Measurements from ENCODE around the gene MAPK9. TPM values are rescaled to one million over a fixed set of nuclear protein-coding genes. Genes with fewer than 3 reads are reported as not detected.

Gene MAPK9
- total and polyA plus RNA-seq, 2 experiments from 2014 or later, result 17.8 to 31.3 TPM

DNA sequence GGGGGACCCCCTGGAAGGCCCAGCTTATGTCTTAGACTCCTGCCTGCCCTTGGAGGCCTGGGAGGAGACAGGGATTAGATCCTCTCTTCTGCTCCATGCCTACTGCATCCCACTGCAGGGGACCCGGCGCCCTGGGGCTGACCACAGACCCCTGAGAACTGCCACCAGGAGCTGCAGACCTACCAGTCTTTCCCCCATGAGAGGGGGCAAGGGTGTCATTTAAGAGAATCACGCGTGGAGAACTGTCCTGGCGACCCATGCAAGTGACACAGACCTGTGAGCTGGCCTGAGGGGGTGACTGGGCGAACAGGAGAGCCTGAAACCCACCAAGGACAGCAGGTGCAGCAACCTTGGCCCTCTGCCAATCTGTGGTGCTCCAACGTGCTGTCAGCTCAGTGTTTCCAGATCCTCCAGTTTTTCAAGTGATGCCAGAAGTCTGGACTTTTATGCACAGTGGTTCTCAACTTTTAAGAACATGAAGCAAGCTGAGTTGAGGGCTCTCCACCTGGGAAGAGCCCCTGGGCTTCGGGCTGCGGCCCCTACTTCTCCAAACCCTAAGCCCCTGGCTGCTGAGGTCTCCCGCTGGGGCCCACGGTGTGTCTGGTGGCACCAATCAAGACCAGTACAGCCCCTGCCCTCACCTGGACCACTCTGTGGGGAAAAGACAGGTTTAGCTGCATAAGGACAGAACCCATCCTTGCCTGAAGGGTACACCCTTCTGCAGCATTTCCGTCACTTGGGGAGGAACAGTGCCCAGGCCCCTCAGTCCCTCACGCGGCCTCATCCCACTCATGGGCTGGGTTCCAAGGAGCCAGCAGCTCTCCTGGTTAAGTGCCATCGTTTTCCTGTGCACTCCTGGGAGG, 43.1 kb upstream of the MAPK9 start:
- Histone ChIP-seq H3K27ac (no peak overlapping the region), H3K4me1 (ENCODE audit: insufficient read depth) (peaks cover 9% of the 10 kb centered on the region), H3K79me2 (no peaks in the 10 kb centered on the region), H3K4me2 (no peak overlapping the region), H3K27me3 (no peaks in the 10 kb centered on the region), H3K9me2 (replicated peaks; ENCODE audit: insufficient read depth) (no peaks in the 10 kb centered on the region), H3K4me3 (no peak overlapping the region), H3K36me3 (replicated peaks; ENCODE audit: insufficient read depth, low read depth) (no peaks in the 10 kb centered on the region), H2AFZ (no peak overlapping the region), H4K20me1 (ENCODE audit: insufficient read depth, poor library complexity, severe bottlenecking) (no peaks in the 10 kb centered on the region), H3K9me3 (ENCODE audit: low read depth) (no peaks in the 10 kb centered on the region)
- WGBS (ENCODE audit: low lambda C conversion rate, missing lambda C conversion rate), result 92% methylated on average over 15 of the region's 15 CpGs
- no peak for DNase-seq (ENCODE audit: low spot score)
- TF ChIP-seq EZH2 (IDR thresholded peaks at IDR 0.05; ENCODE audit: borderline replicate concordance) (no peak), EZH2phosphoT487 (IDR thresholded peaks at IDR 0.05; ENCODE audit: low read depth, severe bottlenecking, unreplicated experiment) (no peak)
- TF ChIP-seq, protein P1, sequence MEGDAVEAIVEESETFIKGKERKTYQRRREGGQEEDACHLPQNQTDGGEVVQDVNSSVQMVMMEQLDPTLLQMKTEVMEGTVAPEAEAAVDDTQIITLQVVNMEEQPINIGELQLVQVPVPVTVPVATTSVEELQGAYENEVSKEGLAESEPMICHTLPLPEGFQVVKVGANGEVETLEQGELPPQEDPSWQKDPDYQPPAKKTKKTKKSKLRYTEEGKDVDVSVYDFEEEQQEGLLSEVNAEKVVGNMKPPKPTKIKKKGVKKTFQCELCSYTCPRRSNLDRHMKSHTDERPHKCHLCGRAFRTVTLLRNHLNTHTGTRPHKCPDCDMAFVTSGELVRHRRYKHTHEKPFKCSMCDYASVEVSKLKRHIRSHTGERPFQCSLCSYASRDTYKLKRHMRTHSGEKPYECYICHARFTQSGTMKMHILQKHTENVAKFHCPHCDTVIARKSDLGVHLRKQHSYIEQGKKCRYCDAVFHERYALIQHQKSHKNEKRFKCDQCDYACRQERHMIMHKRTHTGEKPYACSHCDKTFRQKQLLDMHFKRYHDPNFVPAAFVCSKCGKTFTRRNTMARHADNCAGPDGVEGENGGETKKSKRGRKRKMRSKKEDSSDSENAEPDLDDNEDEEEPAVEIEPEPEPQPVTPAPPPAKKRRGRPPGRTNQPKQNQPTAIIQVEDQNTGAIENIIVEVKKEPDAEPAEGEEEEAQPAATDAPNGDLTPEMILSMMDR (IDR thresholded peaks at IDR 0.05; ENCODE audit: poor library complexity), result no peak

- Histone ChIP-seq H3K79me2 (no peaks in the 10 kb centered on the region), H3K9me3 (ENCODE audit: low read depth) (no peaks in the 10 kb centered on the region), H4K20me1 (ENCODE audit: insufficient read depth, poor library complexity, severe bottlenecking) (no peaks in the 10 kb centered on the region), H3K4me1 (ENCODE audit: insufficient read depth) (peaks cover 9% of the 10 kb centered on the region), H3K4me2 (no peak overlapping the region), H3K36me3 (replicated peaks; ENCODE audit: insufficient read depth, low read depth) (no peaks in the 10 kb centered on the region), H3K4me3 (no peak overlapping the region), H2AFZ (no peak overlapping the region), H3K27ac (no peak overlapping the region), H3K9me2 (replicated peaks; ENCODE audit: insufficient read depth) (no peaks in the 10 kb centered on the region), H3K27me3 (no peaks in the 10 kb centered on the region)
- 87% methylated on average over 6 of the region's 6 CpGs for WGBS (ENCODE audit: low lambda C conversion rate, missing lambda C conversion rate)
- TF ChIP-seq, protein P1 (IDR thresholded peaks at IDR 0.05; ENCODE audit: poor library complexity), result no peak
- TF ChIP-seq EZH2 (IDR thresholded peaks at IDR 0.05; ENCODE audit: borderline replicate concordance), result no peak
- TF ChIP-seq EZH2phosphoT487 (IDR thresholded peaks at IDR 0.05; ENCODE audit: low read depth, severe bottlenecking, unreplicated experiment), result no peak
- no peak for DNase-seq (ENCODE audit: low spot score)
Measured at GRCh38 chr5:180334176-180334575, 42.3 kb upstream of the MAPK9 start.

- no peak for DNase-seq (ENCODE audit: low spot score)
Measured at GRCh38 chr5:180333661-180334060, 41.8 kb upstream of the MAPK9 start.

More at GRCh38 chr5:180333661-180334060, 41.8 kb upstream of the MAPK9 start:
- Histone ChIP-seq H3K4me1 (ENCODE audit: insufficient read depth) (peaks cover 9% of the 10 kb centered on the region), H3K27ac (no peak overlapping the region), H3K9me3 (ENCODE audit: low read depth) (no peaks in the 10 kb centered on the region), H2AFZ (no peak overlapping the region), H3K36me3 (replicated peaks; ENCODE audit: insufficient read depth, low read depth) (no peaks in the 10 kb centered on the region), H3K4me3 (no peak overlapping the region), H3K27me3 (no peaks in the 10 kb centered on the region), H4K20me1 (ENCODE audit: insufficient read depth, poor library complexity, severe bottlenecking) (no peaks in the 10 kb centered on the region), H3K4me2 (no peak overlapping the region), H3K79me2 (no peaks in the 10 kb centered on the region), H3K9me2 (replicated peaks; ENCODE audit: insufficient read depth) (no peaks in the 10 kb centered on the region)
- WGBS (ENCODE audit: low lambda C conversion rate, missing lambda C conversion rate), result 92% methylated on average over 4 of the region's 4 CpGs
- no peak for TF ChIP-seq EZH2 (IDR thresholded peaks at IDR 0.05; ENCODE audit: borderline replicate concordance)
- TF ChIP-seq, protein P1 (IDR thresholded peaks at IDR 0.05; ENCODE audit: poor library complexity), result no peak
- TF ChIP-seq EZH2phosphoT487 (IDR thresholded peaks at IDR 0.05; ENCODE audit: low read depth, severe bottlenecking, unreplicated experiment), result no peak
